NAMALWA (cell line): ENCODE measurements around the gene SYMPK.
A peak's percentile ranks its signal among the peaks of the same experiment; 100 is the strongest.

ENCODE experiments used
- DNase-seq: peaks from one replicate; pipeline ENCODE4 v3.0.0-alpha.2; 2015; ENCODE audit warnings: low spot score

Gene SYMPK

DNA sequence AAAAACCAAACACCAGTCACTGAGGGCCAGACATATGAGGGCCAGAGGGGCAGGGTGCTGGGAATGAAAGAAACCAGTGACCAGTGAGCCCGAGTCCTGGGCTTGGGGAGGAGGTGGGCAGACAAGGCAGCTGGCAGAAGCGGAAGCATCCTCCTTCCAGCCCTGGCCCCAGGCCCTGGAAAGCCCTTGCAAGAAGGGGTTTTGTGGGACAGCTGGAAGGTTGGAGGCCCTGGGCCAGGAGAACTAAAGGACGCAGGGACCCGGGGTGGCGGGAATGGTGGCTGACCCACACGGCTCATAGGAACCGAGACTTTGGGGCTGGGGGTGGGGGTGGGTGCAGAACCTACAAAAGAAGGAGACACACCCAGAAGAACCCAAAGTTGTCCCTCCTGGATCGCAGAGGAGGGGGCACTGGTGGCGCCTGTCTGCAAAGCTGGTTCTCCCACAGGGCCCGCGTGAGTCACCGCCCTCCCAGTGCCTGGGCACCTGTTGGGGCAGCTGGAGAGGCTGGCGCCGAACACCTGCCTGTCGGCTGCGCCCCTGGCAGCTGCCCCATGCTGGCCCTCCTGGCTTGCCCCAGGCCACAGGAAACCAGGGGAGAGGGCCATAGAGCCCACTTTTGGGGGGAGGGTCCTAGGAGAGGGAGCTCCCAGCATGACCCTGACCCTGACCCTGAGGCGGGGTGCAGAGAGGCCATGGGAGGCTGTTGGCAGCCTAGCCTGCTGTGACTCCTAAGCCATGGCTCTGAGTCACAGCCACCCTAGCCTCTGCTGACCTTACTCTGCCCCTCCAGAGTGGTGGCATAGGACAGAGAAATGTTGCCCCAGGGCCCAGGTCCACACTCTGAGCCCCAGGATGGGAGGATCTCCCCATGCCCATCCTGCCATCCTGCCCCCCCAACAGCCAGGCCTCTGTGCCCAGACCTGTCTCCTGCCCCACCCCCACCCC lies 81.5 kb downstream of the SYMPK start:
- DNase-seq = peak; percentile 33

DNA sequence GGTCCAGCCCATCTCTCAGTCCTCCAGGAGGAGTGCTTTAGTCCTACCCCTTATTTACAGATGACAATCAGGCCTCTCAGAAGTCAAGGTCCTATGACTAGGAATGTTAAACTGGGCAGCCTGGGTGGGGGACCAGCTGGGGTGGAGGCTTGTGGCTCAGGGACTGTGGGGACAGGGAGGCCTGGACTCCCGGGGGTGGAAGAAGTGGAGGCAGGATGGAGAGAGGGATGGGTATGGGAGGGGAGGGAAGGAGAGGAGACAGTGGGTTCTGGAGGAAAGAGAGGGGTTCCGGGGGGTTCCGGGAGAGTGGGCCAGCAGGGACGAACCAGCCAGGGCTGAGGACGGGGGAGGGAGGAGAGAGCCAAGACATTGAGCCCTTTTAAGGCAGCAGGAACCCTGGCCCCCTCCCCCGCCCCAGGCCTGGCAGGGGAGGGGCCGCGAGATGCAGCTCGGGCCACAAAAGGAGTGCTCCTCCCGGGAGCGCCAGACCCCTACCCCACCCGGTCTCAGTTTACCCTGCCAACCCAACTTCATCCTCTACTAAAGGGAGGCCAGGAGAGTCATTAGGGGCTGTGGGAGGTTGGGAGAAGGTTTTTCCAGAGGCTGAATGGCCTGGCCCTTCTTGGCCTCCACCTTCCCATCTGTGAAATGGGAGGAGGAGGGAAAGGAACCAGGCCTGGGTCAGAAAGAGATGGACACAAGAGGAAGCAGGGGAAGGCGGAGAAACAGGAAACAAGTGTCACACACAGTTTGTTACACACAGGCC lies 82.3 kb downstream of the SYMPK start:
- DNase-seq = no peak

DNA sequence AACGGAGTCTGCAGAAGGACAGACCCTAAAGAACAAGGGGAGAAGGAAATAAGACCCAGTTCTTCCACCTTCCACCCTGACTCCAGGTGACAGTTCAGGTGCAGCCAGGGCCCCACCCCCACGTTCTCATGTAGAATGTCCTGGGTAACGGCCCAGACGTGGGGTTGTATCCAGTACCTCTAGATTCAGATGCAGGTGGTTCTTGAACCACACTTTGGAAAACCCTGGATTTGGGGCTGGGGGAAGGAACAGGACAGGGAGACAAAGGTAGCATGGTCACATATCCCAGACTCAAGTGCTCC lies 82.8 kb downstream of the SYMPK start:
- DNase-seq = no peak

DNA sequence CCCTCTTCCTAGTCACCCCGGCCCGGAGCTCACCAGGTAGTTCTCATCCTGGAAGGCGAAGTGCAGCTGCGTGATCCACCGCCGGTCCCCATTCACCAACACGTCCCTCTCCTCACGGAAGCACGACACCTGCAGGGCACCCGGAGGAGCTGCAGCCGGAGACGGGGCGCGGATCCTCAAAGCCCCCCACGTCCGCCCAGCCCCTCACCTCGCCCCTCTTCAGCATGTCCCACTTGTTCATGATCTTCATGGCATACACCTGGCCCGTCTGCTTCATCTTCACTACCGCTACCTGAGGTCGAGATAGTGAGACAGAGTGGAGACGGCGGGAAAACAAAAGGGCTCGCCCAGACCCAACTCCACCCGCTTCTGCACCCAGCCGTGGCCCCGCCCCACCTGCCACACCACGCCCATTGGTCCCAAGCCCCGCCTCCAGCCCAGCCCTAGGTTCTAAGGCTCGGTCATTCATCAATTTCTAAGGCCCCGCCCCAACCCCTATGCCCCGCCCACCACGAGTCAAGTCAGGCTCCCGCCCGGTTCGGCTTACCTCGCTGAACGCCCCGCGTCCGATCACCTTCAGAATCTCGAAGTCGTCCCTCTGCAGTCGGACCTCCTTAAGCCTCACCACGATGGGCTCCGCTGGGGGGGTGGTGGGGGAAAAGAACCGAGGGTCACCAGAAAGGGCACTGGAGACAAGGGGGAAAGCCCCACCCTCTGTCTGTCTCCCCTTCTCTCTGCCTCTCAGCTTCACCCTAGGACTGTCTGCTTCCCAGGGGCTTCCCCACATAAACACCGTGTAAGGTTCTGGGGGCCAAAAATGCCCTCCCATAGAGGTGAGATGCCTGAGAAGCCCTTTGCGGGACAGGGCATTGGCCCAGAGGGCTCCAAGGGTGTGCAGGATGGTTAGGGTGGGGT lies 83.5 kb downstream of the SYMPK start:
- DNase-seq = peak; percentile 92

DNA sequence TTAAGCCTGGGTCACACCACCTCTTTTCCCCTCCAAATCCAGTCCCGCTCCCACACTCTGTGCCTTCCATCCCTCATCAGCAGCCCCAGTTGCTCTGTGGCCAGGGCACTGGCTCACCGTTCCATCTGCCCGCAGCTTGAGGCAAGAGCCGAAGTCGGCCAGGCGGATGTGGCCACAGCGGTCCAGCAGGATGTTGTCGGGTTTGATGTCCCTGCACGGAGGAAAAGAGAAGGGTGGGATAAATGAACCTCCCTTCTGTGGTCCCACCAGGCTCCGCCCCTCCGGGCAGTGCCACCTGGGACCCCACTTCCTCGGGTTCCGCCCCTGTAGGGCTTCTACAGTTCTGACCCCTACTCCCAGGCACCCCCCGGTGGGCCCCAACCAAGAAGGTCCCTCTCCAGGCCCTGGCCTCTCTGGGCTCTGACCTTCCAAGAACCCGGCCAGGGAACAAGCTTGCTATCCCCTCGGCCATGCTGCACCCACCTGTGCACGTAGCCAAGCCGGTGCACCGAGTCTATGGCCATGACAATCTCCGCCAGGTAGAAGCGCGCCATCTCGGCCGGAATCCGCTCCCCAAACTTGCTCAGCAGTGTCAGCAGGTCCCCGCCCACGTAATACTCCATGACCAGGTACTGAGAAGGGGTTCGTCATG lies 84.8 kb downstream of the SYMPK start:
- DNase-seq = no peak

DNA sequence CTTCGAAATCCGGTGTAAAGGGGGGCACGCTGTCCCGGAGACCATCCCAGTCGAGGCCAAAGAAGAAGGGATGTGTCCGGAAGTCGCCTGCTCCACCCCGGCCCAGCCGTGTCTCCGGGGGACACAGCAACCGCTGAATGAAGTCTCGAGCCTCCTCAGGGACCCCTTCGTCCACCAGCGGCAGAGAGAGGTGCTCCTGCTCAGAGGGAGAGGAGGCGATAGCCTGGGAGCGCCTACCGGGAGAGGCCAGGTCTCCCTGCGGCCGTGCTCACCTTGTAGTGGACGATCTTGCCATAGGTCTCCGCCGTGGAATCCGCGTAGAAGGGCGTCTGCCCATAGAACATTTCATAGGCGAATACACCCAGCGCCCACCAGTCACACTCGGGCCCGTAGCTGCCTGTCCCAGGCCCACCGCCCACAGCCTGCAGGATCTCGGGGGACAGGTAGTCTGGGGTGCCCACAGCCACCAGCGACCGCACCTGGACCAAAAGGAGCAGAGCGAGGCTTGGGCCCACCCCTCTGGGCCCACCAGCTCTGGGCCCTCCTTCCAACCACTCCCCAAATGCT lies 85.5 kb downstream of the SYMPK start:
- no peak for DNase-seq

DNA sequence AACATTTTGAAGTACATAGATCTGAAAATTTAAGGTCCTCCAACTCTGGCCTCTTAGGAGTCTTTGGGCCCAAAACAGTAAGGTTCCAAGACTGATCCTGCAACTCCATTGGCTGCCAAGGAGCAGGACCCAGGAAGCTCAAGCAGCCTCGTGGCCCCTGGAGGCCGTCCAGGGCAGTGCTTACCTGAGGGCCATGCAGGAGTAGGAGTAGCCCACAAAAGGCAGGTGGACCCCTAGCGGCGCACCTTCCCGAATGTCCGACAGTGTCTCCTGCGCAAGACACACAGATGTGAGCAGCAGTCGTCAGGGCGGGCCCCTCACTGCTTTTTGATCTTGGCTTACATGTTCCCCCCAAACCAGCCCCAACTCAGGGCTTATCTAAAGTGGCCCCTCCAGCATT lies 88.2 kb downstream of the SYMPK start:
- DNase-seq = no peak

DNA sequence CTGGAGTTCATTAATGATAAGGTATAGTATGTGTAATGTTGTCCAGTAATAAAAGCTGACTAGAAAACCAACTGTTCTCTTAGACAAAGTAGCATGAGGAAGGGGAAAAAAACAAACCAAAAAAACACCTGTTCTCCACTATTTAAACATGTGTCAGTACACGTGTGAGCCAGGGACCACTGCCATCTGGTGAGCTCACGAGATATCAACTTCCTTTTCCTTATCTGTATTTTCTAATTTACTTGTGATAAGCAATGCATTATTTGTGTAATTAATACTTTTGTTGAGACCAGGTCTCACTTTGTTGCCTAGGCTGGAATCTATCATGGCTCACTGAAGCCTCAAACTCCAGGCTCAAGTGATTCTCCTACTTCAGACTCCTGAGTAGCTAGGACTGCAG lies 89.6 kb downstream of the SYMPK start:
- DNase-seq = peak; percentile 82

DNA sequence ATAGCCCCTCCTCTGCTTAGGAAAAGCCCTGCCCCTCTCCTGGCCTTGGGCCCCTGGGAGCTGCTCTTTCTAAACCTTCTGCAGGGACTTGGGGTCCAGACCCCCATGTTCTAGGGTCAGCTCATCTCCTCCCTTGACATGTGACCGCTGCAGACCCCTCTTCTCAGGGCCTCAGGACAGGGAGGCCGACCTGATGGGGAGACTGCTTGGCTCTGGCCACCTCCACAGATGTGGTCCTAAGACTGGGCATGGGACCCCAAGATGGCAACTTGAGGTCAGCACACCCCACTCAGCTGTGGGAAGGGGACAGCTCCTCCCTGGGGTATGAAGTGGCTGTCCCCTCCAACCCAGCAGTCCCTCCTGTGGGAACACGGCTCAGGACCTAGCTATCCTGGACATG lies 90.0 kb downstream of the SYMPK start:
- DNase-seq = no peak

DNA sequence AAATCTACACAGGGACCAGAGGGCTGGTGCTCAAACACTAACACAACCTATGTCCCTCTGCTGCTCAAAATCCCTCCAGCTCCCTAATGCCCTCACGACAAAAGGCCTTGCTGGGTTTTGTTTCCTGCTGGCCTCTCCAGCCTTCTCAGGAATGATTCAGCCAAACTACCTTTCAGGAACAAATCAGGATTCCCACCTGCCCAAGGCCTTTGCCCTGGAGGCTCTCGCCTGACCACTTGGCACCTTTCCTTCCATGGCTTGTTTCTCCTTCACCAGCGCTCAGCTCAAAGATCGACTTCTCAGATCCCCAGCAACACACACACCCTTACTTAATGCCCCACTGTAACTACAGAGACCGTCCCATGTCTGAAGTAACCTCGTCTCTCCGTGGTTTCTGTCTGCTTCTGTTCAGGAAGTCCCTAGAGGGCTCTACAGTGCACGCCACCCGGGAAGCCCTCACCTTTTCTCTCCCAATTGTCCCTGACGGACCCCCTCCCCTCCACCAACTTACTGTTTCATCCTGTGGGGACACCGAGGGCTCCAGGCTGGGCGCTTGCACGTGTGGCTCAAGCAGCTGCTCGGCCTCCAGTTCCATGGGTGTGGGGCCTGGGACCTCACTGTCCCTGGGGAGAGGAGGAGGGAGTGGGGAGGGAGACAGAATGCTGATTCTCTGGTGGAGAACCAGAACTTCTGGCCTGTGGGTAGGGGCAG lies 90.7 kb downstream of the SYMPK start:
- DNase-seq = peak; percentile 36

DNA sequence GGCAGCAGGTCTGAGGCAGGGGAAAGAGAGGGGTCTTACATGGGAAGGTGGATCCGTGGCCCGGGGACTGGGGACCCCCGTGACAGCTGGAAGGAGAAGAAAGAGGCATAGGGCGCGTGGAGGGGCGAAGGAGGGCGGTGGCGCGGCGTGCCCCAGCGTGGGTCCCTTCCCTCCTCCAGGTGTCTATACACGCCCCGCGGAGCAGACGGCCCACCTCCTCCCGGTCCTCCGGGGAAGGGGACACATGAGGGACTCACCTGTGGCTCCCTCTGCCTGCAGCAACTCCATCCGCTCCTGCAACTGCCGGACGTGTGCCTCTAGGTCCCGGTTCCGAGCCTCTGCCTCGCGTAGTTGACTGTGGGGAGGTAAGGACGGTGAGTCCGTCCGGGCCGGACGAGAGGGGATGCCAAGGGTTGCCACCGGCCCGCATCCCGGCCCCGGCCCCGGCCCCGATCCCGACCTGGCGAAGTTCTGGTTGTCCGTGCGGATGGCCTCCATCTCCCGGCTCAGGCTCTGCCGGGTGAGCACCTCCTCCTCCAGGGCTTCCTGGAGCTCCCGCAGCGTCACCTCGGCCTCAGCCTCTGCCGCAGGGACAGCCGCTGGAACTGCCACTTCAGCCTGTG lies 91.5 kb downstream of the SYMPK start:
- DNase-seq = no peak

DNA sequence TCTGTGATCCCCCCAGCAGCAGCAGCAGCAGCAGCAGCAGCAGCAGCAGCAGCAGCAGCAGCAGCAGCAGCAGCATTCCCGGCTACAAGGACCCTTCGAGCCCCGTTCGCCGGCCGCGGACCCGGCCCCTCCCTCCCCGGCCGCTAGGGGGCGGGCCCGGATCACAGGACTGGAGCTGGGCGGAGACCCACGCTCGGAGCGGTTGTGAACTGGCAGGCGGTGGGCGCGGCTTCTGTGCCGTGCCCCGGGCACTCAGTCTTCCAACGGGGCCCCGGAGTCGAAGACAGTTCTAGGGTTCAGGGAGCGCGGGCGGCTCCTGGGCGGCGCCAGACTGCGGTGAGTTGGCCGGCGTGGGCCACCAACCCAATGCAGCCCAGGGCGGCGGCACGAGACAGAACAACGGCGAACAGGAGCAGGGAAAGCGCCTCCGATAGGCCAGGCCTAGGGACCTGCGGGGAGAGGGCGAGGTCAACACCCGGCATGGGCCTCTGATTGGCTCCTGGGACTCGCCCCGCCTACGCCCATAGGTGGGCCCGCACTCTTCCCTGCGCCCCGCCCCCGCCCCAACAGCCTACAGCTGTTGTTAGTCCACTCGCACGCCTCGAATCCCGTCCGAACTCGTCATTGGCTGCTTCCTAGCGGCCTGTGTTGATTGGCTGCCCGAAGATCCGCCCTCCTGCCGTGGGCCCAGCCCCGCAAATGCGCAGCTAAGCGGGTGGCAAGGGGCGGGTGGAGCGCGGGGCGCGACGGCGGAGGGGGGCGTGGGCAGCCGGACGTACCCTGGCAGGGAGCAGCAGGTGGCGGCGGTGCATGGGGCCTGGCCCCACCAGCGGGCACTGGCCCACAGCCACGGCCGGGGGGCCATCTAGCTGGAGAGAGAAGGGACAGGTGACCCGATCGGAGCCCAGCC lies 92.5 kb downstream of the SYMPK start:
- peak; percentile 96 for DNase-seq

DNA sequence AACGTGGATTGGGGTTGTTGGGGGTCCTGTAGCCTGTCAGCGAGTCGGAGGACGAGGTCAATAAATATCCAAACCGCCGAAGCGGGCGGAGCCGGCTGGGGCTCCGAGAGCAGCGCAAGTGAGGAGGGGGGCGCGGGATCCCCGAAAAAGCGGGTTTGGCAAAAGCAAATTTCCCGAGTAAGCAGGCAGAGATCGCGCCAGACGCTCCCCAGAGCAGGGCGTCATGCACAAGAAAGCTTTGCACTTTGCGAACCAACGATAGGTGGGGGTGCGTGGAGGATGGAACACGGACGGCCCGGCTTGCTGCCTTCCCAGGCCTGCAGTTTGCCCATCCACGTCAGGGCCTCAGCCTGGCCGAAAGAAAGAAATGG lies 93.1 kb downstream of the SYMPK start:
- DNase-seq = peak; percentile 73

DNA sequence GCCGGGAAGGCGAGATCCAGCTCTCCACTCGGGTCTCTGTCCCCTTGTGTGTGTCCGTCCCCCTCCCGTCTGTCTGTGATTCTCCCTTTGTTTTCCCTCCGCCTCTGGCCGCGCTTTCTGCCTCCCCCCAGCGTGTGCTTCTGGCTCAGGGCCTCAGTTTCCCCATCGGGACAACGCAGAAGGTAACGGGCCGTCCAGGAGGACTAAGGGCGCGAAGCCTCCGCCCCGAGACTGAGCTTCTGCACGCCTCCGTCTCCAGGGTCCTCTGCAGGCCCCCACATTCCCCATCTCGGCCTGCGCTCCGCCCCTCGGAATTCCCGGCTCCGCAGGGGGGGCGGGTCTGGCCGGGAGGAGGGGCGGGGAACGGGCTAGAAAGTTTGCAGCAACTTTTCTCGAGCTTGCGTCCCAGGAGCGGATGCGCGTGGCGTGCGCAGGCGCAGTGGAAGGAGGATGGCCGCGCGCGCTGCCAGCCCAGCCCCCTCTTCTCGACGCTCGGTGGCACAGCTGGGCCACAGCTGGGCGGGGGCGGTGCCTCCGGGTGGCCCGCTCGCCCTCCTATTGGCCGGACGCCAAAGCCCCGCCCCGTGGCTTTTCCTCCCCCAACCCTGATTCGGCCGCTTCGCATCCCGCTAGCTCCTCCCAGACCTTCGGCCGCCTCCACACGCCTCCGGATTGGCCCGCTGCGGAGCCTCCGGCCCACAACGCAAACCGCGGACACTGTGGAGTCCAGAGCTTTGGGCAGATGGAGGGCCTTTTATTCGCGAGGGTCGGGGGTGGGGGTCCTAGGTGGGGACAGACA lies 93.8 kb downstream of the SYMPK start, which contains the start of gene SIX5:
Gene SIX5 (minus strand): TSS at position 269 of the 799 bp plus-strand sequence. CDS start 408 bp downstream, outside the sequence.
- DNase-seq = peak; percentile 97

DNA sequence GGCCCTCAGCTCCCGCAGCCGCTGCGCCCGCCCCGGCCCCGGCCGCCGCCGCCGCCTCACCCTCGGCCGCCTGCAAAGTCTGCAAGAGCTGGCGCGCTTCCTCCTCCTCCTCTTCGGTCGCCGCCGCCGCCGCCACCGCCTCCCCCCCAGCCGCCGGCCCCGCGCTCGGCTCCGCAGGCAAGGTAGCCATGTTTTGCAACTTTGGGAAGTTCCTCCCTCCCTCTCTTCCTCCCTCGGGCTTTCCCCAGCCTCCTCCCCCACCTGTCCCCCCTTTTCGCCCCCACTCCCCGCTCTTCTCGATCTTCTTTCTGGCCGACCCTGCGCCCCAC lies 94.3 kb downstream of the SYMPK start:
- peak; percentile 60 for DNase-seq

DNA sequence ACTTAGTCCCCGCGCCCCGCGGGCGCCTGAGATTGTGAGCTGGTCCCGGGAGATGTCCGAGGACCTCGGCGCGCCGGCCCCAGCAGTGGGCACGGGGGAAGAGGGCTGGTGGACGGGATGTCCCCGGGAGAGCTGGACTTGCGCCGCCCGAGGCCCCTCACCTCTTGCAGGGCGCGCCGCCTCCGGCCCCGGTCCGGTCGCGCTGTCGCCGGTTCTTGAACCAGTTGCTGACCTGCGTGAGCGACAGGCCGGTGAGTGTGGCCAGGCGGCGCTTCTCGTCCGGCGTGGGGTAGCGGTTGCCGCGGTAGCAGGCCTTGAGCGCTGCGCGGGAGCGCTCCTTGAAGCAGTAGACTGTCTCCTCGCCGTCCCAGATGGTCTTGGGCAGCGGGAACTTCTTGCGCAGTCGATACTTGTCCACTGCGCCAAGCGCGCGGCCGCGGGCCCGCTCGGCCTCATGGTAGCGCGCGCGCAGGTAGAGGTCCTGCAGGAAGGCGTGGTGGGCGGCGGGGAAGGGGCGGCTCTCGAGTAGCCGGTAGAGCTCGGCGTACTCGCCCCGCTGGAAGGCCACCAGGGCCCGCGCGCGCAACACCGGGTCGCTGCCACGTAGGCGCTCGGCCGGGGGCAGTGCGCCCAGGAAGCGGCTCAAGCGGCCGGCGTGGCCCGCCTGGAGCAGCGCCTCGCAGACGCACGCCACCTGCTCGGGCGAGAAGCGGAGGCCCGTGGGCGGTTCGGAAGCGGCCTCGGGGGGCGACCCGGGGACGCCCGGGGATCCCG lies 94.9 kb downstream of the SYMPK start:
- DNase-seq = no peak

DNA sequence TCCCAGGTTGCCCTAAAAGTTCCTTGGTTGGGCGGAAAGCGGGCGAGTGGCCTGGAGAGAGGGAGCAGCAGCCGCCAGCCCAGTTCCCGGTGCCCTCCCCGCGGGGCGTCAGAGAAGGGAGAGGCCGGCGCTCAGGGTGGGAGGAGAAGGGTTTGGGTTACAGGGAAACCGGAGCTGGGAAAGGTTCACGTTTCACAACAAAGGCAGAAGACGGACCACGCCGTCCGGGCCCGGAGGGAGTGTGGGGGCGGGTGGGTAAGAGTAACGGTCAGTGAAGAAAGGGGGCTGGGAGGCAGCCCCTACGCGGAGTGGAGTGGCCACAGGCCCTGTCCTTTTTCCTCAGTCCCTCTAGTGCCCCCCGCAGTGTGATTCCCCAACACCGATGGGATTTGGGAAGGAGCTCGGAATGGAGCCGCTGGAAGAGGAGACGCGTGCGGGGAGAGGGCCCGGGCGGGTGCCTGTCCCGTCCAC lies 95.5 kb downstream of the SYMPK start:
- no peak for DNase-seq
